ENCODE data around the gene PEA15. TPM values are rescaled to one million over a fixed set of nuclear protein-coding genes. Genes with fewer than 3 reads are reported as not detected.
A peak's percentile ranks its signal among the peaks of the same experiment; 100 is the strongest.

Gene PEA15
- total and polyA plus RNA-seq, 9 of the 15 experiments (the other 6 are each of a cell fraction or from before 2014, with no cell fraction given) = 8.2 to 175 (median 35.4) TPM

GRCh38 chr1:160261893-160262794, 57.0 kb downstream of the PEA15 start, which contains the start of gene DCAF8 (continued):
- TF ChIP-seq ESRRA (IDR thresholded peaks at IDR 0.05; ENCODE audit: borderline replicate concordance, low read depth) (peak; percentile 57; the same call in 1 of the 2 replicates), PRPF4 (IDR thresholded peaks at IDR 0.05; ENCODE audit: insufficient read depth, low read depth, low read length, poor library complexity, severe bottlenecking) (peak; percentile 33), KLF1 (tag; IDR thresholded peaks at IDR 0.05) (no peak), NFE2 (IDR thresholded peaks at IDR 0.05; ENCODE audit: low read depth) (no peak), MNT (conservative IDR thresholded peaks at IDR 0.05) (peak in 1 of 2 experiments; percentile 66; a peak in 3 of 4 replicates), ZFPM2 (CRISPR knock-in tag; IDR thresholded peaks at IDR 0.05) (no peak), PHB2 (IDR thresholded peaks at IDR 0.05; ENCODE audit: low read depth) (no peak), MAFG (tag; conservative IDR thresholded peaks at IDR 0.05) (no peak), RBM39 (optimal IDR thresholded peaks at IDR 0.05; ENCODE audit: low read depth, low read length) (no peak), SRF (CRISPR knock-in tag; IDR thresholded peaks at IDR 0.05) (peak in 1 of 2 experiments; percentile 6; a peak in 2 of 4 replicates), CCAR2 (IDR thresholded peaks at IDR 0.05; ENCODE audit: low read depth, low read length) (no peak), POU5F1 (IDR thresholded peaks at IDR 0.05; ENCODE audit: borderline replicate concordance, low read depth, low read length, partially characterized antibody) (no peak)
- TF ChIP-seq, protein P1, sequence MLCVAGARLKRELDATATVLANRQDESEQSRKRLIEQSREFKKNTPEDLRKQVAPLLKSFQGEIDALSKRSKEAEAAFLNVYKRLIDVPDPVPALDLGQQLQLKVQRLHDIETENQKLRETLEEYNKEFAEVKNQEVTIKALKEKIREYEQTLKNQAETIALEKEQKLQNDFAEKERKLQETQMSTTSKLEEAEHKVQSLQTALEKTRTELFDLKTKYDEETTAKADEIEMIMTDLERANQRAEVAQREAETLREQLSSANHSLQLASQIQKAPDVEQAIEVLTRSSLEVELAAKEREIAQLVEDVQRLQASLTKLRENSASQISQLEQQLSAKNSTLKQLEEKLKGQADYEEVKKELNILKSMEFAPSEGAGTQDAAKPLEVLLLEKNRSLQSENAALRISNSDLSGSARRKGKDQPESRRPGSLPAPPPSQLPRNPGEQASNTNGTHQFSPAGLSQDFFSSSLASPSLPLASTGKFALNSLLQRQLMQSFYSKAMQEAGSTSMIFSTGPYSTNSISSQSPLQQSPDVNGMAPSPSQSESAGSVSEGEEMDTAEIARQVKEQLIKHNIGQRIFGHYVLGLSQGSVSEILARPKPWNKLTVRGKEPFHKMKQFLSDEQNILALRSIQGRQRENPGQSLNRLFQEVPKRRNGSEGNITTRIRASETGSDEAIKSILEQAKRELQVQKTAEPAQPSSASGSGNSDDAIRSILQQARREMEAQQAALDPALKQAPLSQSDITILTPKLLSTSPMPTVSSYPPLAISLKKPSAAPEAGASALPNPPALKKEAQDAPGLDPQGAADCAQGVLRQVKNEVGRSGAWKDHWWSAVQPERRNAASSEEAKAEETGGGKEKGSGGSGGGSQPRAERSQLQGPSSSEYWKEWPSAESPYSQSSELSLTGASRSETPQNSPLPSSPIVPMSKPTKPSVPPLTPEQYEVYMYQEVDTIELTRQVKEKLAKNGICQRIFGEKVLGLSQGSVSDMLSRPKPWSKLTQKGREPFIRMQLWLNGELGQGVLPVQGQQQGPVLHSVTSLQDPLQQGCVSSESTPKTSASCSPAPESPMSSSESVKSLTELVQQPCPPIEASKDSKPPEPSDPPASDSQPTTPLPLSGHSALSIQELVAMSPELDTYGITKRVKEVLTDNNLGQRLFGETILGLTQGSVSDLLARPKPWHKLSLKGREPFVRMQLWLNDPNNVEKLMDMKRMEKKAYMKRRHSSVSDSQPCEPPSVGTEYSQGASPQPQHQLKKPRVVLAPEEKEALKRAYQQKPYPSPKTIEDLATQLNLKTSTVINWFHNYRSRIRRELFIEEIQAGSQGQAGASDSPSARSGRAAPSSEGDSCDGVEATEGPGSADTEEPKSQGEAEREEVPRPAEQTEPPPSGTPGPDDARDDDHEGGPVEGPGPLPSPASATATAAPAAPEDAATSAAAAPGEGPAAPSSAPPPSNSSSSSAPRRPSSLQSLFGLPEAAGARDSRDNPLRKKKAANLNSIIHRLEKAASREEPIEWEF (CRISPR knock-in tag; IDR thresholded peaks at IDR 0.05) = no peak
- TF ChIP-seq, protein P2, sequence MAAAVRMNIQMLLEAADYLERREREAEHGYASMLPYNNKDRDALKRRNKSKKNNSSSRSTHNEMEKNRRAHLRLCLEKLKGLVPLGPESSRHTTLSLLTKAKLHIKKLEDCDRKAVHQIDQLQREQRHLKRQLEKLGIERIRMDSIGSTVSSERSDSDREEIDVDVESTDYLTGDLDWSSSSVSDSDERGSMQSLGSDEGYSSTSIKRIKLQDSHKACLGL (CRISPR knock-in tag; IDR thresholded peaks at IDR 0.05; ENCODE audit: borderline replicate concordance, poor library complexity, severe bottlenecking) = no peak
- TF ChIP-seq, protein P3, sequence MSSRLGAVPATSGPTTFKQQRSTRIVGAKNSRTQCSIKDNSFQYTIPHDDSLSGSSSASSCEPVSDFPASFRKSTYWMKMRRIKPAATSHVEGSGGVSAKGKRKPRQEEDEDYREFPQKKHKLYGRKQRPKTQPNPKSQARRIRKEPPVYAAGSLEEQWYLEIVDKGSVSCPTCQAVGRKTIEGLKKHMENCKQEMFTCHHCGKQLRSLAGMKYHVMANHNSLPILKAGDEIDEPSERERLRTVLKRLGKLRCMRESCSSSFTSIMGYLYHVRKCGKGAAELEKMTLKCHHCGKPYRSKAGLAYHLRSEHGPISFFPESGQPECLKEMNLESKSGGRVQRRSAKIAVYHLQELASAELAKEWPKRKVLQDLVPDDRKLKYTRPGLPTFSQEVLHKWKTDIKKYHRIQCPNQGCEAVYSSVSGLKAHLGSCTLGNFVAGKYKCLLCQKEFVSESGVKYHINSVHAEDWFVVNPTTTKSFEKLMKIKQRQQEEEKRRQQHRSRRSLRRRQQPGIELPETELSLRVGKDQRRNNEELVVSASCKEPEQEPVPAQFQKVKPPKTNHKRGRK (tag; IDR thresholded peaks at IDR 0.05) = no peak
- TF ChIP-seq, protein P4, sequence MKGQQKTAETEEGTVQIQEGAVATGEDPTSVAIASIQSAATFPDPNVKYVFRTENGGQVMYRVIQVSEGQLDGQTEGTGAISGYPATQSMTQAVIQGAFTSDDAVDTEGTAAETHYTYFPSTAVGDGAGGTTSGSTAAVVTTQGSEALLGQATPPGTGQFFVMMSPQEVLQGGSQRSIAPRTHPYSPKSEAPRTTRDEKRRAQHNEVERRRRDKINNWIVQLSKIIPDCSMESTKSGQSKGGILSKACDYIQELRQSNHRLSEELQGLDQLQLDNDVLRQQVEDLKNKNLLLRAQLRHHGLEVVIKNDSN (CRISPR knock-in tag; IDR thresholded peaks at IDR 0.05) = peak; percentile 47; the same call in 1 of the 2 replicates
